ENCODE data around the gene COL19A1. TPM values are rescaled to one million over a fixed set of nuclear protein-coding genes. Genes with fewer than 3 reads are reported as not detected.

COL19A1 gene
- total and polyA plus RNA-seq, 9 of the 15 experiments (the other 6 are each of a cell fraction or from before 2014, with no cell fraction given) = not detected

DNA sequence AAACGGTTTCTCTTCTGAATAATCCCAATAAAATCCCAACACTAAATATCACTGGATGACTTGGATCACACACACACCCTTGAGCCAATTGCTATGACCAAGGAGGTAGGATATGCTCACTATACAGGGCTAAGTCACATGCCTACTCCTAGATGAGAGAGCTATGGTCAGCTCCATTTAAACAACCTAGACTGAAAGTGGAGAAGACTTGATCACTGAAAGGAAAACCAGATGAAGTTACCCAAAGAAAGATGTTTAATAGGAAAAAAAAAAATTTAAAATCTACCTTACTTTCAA is 18.9 kb upstream of the COL19A1 start (continued):
- TF ChIP-seq XRCC5 (IDR thresholded peaks at IDR 0.05; ENCODE audit: low read depth, low read length) (no peak), MCM7 (IDR thresholded peaks at IDR 0.05) (no peak), ZNF263 (CRISPR knock-in tag; IDR thresholded peaks at IDR 0.05; ENCODE audit: borderline replicate concordance) (no peak)

DNA sequence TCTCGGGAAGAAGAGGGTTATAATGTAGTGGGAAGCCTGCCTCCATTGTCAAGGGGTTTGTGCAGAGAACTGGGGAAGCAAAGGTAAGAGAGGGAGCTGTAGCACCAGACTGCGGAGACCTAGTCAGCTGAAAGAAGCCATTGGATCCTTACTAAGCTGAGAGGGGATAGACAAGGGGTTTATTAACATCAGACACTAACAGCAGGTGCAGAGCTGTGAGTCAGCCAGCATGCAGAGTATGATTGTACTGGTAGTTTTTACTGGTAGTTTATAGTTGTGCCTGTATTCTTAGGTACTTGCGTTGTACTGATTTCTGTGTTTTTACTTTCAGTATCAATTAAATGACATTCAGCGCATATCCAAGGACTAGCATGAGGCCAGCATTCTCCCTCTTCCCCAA is 17.8 kb upstream of the COL19A1 start:
- no peak for FAIRE-seq
- H4K20me1 ChIP-seq (replicated peaks; ENCODE audit: control insufficient read depth, insufficient read depth, low read length) = no peaks in the 10 kb centered on the region
- no peak overlapping the region; the same call in 1 of the 2 replicates for H3K4me2 ChIP-seq (ENCODE audit: insufficient read depth, low read length)
- no peak for DNase-seq (ENCODE audit: extremely low read depth in 1 of 4, low spot score in 3 of 4)
- H3K9me3 ChIP-seq (replicated peaks; ENCODE audit: control insufficient read depth, insufficient read depth, low read depth, low read length) = no peaks in the 10 kb centered on the region
- WGBS (ENCODE audit: insufficient coverage, low coverage, missing lambda C conversion rate) = 2% methylated on average over 4 of the region's 4 CpGs
- POLR2A ChIA-PET = interaction anchor here (1.5 kb wide), 1 partner anchor 10 kb away, joined by 8 read pairs; no protein-coding TSS in a partner anchor
- intact Hi-C loops (cut with micrococcal nuclease) (no loop called here), in situ Hi-C loops (cut with MboI) (no loop called here)
- no peaks in the 10 kb centered on the region for H3K9me1 ChIP-seq (ENCODE audit: control insufficient read depth, insufficient read depth, low read length)
- no peaks in the 10 kb centered on the region for H3K27me3 ChIP-seq (ENCODE audit: control insufficient read depth in 2 of 2, insufficient read depth in 2 of 2, low read length in 2 of 2)
- H3K9ac ChIP-seq (ENCODE audit: insufficient read depth in 1 of 2, low read depth in 2 of 2, low read length in 2 of 2) = no peak overlapping the region
- no peak overlapping the region for H3K27ac ChIP-seq (ENCODE audit: extremely low read depth, low read depth, low read length)
- H3K4me1 ChIP-seq (replicated peaks in 1 of 2; ENCODE audit: control insufficient read depth in 2 of 2, insufficient read depth in 2 of 2, low read length in 2 of 2) = no peaks in the 10 kb centered on the region
- CTCF ChIA-PET (ENCODE audit: low intra/inter-chr PET ratio) = no interaction called here
- H3K79me2 ChIP-seq (ENCODE audit: control insufficient read depth, insufficient read depth, low read length) = no peaks in the 10 kb centered on the region
- H3K4me3 ChIP-seq = no peak overlapping the region
- ATAC-seq = no peak
- H3K36me3 ChIP-seq (ENCODE audit: control insufficient read depth, insufficient read depth, low read length) = no peaks in the 10 kb centered on the region
- TF ChIP-seq SMARCA5 (IDR thresholded peaks at IDR 0.05) (no peak), BMI1 (IDR thresholded peaks at IDR 0.05; ENCODE audit: low read length) (no peak), PML (IDR thresholded peaks at IDR 0.05; ENCODE audit: low read length) (no peak)
- TF ChIP-seq, protein P1, sequence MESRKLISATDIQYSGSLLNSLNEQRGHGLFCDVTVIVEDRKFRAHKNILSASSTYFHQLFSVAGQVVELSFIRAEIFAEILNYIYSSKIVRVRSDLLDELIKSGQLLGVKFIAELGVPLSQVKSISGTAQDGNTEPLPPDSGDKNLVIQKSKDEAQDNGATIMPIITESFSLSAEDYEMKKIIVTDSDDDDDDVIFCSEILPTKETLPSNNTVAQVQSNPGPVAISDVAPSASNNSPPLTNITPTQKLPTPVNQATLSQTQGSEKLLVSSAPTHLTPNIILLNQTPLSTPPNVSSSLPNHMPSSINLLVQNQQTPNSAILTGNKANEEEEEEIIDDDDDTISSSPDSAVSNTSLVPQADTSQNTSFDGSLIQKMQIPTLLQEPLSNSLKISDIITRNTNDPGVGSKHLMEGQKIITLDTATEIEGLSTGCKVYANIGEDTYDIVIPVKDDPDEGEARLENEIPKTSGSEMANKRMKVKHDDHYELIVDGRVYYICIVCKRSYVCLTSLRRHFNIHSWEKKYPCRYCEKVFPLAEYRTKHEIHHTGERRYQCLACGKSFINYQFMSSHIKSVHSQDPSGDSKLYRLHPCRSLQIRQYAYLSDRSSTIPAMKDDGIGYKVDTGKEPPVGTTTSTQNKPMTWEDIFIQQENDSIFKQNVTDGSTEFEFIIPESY (CRISPR knock-in tag; IDR thresholded peaks at IDR 0.05) = no peak
- H2AFZ ChIP-seq (ENCODE audit: low read depth, low read length) = no peak overlapping the region
- BruUV-seq (replicated peaks) = no TSS peak
